Fibroblast of skin of back (primary cell): ENCODE data around the gene SYT3. TPM values are rescaled to one million over a fixed set of nuclear protein-coding genes. Genes with fewer than 3 reads are reported as not detected.

Experiments
- DNase-seq: peaks from one replicate; pipeline ENCODE4 v3.0.0-alpha.2; 2013
- polyA plus RNA-seq, 2 experiments: library from polyadenylated mRNA; unstranded; fragments of 120-200 nt; gene quantifications; one replicate each; pipeline ENCODE4 v1.2.1, GENCODE V29; 2013; ENCODE audit not compliant: insufficient read length in 2 of 2

Gene SYT3, protein sequence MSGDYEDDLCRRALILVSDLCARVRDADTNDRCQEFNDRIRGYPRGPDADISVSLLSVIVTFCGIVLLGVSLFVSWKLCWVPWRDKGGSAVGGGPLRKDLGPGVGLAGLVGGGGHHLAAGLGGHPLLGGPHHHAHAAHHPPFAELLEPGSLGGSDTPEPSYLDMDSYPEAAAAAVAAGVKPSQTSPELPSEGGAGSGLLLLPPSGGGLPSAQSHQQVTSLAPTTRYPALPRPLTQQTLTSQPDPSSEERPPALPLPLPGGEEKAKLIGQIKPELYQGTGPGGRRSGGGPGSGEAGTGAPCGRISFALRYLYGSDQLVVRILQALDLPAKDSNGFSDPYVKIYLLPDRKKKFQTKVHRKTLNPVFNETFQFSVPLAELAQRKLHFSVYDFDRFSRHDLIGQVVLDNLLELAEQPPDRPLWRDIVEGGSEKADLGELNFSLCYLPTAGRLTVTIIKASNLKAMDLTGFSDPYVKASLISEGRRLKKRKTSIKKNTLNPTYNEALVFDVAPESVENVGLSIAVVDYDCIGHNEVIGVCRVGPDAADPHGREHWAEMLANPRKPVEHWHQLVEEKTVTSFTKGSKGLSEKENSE
- 0.34 TPM for polyA plus RNA-seq (2013, experiment 1 of 2; ENCODE audit: insufficient read length)
- 0.08 TPM for polyA plus RNA-seq (2013, experiment 2 of 2; ENCODE audit: insufficient read length)

DNA sequence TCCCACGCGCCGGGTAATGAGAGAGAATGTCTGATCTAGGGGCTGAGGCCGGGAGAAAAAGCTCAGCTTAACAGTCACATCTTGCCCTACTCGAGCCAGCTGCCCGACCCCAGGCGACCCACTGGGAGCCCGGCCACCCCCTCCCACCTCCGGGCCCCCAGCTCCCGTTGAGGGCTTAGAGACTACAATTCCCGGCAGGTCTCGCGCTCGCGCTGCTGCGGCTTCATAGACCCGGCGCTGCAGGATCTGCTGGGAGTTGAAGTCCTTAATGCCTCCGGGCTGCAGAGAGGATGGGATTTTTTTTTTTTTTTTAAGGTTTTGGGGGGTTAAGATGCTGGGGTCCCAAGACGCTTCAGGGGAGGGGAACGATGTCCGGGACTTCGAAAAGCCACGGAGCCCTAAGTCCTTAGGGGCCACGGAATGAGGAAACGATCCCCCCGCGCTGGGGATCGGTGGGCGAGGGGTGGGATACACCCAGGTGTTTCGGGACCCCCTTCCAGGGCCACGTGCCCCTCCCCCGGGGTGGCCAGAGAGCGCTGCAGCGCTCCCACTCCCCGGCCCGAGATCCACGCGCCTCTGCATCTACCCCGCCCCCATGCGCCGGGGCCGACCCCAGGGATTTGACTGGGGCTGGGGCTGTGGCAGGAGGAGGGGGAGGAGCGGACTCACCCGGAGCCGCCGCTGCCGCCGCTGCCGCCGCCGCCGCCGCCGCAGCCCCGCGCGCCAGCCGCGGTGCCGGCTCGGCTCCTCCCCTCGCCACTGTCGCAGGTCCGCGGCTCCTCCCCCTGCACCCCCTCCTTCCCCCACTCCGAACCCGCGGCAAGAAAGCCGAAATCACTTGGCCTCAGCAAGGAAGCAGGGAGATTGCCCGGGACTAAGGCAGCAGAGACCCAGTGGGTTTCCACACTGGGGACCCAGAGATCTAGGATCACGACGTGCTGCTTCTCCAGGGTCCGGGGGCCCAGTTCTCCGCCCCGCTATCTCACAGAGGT is at the start of gene SYT3:
Gene SYT3, minus strand, starts transcription at position 761 of the 992 bp plus-strand sequence. CDS start 2,470 bp downstream, outside the sequence.
- DNase-seq: peak; percentile 30

DNA sequence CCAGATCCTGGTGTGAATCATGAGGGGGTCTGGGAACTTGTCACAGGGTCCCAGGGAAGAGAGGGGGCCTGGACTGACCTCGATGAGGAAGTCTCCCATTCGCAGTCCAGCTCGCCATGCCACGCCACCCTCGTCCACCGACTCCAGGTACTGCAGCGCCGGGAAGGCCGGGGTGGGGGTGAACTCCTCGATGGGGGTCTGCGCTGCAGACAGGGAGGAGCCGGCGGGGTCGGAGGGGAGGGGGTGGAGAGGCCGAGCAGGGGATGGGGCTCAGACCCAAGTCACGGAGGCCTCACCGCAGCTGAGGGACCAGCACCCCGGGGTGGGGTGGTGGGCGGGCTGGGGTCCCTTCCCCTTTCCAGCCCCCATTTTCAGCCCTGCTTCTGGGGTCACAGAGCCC is 49.1 kb upstream of the SYT3 start:
- DNase-seq: no peak

DNA sequence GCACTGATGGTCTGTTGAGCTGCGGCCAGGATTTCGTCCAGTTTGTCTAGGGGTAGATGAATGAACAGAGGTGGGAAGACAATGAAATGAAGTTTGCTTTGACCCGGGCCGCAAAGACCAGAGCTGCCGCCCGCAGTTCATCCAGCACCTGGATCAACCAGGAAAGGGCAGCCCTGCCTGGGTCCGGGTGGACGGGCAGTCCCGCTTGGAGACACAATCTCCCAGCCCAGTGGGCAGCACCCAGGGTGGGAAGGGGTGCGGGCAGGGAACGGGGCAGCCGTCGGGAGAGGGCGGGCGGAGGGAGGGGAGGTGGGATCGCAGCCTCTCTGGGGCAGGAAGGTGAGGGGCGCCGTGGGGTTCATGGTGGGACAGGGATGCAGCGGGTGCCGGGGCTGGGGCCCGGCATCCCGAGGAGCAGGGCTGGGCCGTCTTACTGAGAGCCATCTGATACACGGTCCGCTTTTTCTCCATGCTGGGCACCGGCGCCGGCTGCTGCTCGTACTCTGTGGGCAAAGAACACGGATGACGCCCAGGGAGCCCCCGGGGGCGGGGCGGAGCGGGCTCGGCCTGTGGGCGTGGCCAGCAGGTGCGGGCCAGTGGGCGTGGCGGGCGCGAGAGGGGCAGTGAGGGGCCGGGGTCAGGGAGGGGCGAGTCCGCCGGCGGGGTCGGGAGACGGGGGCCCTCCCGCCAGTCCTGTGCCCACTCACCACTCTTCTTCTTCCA is 46.8 kb upstream of the SYT3 start:
- no peak for DNase-seq

DNA sequence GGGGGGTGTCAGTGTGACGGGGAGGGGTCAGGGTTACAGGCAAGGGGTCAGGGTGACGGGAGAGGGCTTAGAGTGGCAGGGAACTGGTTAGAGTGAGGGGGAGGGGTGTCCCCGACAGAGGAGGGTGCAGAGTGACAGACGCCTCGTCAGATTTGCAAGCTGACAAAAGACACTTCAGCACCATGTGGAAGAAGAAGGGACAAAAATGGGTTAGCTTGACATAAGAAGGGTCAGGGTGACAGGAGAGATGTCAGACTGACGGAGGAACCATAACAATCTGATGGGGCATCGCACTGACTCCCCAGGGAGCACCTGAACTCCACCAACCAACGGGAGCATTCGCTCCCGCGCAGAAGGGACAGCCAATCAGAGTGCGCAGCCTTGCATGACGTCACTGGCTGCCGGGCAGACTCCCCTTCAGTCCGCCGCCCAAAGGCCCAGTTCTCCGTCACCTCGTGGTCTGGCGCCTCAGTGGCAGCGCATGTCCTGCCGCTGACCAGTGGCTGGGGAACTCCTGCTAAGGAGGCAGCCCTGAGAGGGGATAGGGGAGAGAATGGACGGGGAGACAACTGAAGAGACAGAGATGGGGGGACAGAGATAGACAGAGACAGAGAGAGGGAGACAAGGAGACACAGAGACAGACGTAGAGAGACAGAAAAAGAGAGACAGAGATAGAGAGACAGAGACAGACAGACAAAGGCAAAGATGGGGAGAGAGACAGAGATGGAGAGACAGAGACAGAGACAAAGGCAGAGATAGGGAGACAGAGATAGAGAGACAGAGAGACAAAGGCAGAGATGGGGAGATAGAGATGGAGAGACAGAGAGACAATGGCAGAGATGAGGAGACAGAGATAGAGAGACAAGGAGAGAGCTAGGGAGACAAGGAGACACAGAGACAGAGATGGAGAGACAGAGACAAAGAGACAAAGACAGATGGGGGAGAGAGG is 39.8 kb upstream of the SYT3 start:
- peak; percentile 62 for DNase-seq

DNA sequence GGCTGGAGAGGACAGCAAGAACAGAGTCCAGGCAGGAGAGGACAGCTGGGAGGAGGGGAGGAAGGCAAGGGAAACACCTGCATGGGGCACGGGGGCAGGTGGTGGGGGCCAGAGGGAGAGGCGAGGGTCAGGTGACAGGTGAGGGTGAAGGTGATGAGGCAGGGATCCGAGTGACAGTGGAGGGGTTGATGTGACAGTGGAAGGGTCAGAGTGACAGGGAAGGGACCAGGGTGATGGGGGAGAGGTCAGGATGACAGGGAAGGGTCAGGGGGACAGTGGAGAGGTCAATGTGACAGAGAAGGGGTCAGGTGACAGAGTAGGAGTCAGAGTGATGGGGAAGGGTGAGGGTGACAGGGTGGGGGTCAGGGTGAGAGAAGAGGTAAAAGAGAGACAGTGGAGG is 38.6 kb upstream of the SYT3 start:
- no peak for DNase-seq

DNA sequence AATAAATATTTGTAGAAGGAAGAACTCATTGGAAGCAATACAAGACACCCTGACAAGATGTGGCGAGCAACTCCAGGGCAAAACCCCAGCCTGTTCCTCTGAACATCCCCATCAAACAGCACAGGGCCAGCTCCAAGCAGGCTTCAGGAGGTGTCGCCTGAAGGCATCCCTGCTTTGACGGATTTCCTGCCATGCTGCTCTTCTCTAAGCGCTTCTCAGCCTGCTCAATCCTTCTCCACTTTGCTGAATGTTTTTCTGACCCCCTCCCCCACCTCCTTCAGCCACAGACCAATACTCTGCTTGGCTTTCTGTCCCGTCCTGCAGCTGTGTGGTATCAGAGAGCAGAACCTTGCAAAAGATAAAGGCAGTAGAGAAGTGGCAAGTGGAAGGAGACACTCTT is 38.0 kb upstream of the SYT3 start:
- no peak for DNase-seq

DNA sequence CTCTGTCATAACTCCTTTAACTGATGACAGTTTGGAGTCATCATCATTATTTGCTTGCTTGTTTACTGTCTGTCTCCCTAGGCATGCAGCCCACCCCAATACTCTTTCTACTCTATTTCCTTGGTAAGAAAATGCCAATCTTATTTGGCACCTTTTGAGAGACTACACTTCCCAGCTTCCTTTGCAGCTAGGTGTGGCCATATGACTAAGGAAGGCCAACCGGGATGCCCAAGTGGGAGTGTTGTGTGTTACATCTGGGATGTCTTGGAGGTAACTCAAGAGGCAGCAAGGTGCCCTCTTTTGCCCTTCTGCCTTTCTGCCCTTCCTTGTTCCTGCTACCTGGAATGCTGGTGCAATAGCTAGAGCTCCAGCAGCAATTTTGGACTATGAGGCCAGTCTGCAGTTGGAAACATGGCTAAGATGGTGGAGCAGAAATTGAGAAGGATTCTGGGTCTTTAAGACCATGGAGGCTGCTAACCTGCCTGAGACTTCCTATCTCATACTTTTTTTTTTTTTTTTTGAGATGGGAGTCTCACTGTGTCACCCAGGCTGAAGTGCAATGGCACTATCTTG is 37.0 kb upstream of the SYT3 start:
- DNase-seq: no peak

DNA sequence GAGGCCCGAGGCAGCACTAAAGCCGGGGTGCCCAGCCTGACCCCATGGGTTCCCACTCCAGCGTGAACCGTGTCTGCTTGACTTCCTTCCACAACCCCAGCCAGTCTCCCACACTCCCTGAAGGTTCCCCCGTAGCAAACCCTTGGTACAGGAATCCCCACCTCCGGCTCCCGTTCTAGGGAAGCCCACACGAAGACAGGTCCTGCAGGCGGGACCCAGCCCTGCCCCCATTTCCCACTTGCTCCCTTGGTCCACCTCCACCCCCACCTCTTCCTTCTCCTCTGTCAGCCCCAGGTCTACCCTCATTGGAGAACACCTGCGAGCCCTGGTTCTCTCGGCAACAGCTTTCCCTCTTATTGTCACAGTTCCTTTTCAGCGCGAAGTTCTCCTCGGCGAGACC is 33.4 kb upstream of the SYT3 start:
- DNase-seq: no peak

DNA sequence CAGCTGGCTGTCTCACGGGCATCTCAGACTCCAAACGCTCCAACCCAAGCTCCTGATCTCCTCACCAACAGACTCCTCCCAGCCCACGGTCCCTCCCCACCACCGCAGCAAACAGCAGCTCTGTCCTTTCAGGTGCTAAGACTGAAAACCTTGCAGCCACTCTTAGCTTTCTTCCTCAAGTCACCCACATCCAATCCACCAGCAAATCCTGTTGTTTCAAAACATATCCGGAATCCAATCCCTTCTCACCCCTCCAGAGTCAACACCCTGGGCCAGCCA is 30.4 kb upstream of the SYT3 start:
- DNase-seq: no peak

DNA sequence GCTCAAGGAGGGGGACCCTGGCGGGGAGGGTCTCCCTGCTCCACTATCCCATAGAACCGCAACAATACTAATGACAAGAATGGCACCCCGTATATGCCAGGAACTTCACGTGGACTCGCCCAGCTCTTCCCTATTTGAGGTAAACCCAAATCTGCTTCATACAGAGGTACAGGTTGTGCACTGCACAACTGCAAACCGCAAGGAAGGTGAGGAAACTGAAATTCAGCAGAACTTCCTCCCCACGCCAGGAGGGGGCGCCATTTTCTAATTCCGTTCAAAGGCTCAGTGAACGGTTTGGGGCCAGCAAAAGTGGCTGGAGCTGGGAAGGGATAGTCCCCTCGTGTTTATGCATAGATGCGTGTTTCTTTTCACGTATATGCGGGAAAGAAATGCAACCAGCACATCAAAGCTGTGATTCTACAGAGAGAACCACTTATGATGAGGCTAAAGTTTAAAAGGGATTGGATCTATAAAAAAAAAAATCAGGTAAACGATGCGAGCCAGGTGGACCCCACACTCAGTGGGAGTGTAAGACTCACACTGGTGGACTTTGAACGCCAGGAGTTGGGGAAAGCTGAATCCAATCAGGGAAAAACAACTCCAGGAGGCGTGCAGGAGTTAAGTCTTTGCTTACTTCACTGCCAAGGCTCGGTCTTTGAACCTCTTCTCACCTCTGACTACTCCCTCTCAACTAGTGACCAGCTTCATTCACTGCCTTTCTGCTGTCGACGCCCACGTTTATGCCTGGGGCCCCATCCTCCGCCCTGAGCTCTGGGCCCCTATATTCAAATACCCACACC is 29.8 kb upstream of the SYT3 start:
- peak; percentile 10 for DNase-seq

DNA sequence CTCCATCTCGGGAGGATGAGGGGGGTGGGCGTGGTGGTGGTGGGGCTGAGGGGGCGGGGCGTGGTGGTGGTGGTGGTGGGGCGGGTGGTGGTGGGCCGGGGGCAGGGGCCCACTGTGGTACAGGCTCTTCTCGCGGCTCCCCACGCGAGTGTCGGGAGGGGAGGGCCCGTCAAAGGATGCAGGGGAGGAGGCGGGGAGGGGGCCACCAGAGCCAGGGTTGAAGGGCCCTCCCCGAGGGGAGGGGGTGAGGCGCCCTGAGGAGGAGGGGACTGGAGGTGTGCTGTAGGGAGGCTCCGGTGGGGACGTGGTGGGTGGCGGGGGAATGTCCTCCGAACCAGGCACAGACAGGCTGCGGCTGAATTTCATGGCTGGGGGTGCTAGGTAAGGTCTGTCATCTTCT is 29.2 kb upstream of the SYT3 start:
- DNase-seq: no peak

DNA sequence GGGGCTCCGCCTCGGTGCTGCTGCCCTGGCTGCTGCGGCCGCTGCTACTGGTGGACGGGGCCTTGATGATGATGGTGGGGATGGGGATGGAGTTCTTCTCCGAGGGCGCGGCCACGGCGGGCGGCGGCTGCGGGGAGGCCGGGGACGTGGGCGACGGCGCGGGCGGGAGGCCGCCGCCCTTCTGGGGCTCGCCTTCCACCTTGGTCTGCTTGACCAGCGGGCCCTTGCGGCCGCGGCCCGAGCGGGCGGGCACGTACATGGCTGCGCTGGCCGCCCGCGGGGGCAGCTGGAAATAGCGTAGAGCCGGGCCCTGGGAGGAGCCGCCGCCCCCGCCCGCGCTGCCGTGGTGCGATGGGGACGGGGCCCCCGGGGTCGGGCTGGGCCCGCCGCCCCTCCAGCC is 28.7 kb upstream of the SYT3 start:
- DNase-seq: no peak

DNA sequence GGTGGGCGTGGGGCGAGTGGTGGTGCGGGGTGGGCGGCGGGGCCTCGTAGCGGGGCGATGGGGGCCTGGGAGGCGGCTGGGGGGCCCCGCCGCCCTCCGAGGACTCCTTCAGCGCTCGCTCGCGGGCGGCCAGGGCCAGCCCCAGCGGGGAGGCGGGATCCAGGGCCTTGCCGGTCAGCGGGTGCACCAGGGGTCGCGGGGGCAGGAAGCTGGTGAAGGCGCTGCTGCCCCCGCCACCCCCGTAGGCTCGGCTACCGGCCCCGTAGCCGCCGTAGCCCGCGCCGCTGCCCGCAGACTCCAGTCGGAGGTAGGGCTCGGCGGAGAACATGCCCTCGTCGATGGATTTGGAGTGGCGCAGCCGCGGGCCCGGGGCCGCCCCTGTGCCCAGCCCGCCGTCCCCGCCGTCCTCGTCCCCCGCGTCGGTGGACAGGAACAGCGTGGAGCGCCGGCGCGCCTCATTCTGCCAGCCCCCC is 28.1 kb upstream of the SYT3 start:
- no peak for DNase-seq

DNA sequence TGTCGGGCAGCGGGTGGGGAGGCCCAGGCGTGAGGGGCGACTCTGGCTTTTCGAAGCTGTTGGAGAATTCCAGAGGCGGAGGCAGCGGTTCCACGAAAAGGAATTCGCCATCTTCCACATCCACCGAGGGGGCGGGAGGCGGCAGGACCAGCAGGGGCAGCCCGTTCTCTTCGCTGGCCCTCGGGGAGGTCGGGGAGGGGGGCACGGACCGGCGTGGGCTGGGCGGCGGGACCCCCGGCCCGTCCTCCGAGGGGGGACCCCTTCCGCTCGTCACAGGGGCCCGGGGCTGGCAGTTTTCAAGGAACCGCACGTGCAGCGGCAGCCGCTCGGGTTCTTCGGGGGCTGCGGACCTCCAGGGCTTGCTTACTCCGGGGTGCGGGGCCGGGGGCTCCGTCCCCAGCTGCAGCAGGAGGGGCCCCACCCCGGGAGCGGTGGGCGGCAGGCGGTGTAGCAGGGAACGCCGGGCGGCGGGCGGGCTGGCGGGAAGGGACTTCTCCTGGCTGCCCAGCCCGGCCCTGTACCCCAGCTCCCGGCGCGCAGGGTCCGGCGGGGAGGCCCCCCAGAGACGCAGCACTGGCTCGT is 27.6 kb upstream of the SYT3 start:
- DNase-seq: no peak

DNA sequence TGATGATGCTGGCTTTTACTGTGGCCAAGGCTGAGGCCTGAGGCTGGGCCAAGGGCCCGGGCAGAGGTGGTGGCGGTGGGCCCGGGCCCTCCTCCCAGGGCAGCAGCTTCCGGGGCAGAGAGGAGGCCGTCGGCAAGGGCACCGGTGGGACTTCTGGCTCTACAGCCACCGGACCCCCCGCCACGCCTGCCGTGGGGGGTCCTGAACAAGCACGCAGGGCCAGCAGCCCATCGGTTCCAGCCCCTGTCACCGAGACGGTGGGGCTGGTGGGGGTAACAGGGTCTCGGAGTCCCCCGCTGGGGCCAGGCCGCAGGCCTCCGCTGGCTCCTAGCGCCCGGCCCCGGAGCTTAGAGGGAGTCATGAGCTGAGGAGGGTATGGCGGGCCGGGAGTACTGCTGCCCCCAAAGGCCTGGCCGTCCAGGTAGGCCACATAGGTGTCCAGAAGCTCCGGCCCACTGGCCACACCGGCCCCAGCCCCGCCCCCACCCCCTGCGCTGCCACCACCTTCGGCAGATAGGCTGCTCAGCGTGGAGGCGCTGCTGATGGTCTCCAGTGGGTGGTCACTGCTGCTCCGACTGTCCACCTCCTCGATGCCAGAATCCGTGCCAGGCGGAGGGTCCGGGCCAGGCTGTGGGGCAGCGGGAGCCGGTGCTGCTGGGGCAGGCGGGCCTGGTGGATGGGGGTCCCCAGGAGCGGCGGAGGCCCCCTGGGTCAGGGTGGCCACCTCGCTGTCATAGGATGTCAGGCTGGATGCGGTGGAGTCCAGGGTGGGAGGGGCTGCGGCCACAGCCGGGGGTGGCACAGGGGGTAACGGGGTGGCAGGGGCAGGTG is 26.9 kb upstream of the SYT3 start:
- no peak for DNase-seq

DNA sequence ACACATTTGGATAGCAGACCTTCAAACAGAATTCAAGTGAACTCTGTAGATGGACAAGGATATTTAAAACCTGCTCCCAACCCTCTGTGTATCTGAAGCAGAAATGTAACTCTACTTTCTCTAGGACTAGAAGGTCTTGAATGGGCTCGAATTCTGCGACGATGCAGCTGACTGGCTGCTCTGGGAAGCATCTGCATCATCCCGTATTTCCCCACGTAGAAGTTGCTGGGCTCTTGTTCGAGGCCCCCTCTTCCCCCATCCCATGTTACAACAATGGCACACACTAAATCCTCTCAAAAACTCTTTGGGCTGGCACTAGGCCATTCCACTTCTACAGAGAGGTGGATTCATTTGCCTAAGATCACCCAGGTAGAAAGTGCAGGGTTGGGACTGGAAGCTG is 24.5 kb upstream of the SYT3 start:
- DNase-seq: no peak

DNA sequence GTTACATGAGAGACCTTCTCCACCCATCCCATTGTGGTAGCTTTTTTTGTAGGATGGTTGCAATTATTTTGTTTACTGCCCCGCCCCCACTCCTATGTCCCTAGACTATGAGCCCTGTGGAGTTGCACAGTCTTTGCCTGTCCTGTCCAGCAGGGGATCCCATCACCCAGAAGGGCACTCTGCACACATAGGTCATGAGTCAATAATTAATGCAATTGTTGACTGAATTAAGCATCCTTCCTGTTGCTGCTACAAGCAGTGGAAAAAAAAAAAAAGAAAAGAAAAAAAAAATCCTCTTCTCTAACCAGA is 23.8 kb upstream of the SYT3 start:
- DNase-seq: peak; percentile 8

DNA sequence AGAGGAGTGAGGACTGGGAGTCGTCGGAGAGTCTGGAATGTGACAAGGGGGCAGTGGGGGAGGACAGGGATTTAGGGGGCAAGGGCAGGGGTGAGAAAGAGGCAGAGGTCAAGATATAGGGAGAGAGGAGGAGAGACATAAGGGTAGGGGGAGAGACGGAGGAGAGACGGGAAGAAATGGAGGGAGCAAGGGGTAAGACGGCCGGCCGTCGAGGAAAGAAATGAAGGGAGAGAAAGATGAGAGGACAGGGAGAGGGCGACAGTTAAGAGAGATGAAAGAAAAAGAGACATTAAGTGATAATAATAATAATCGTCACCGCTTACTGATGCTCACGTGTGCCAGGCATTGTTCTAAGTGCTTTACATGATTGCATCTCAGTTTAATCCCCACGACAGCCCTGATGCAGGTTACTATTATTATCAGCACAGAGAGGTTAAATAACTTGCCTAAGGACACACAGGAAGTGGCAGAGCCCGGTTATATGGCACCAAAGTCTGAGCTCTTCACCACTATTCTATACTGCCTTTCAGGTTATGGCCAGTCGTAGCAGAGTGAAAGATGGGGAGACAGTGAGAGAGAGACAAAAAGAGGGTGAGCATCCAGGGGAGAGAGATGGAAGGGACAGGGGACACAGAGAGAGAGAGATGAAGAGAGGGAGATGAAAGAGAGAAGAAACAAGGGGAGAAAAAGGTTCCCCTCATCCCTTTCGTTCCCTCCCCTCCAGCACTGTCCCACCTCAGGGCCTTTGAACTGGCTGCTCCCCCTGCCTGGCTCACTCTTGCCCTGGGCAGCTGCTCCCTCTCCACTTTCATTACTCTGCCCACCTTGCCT is 23.2 kb upstream of the SYT3 start:
- no peak for DNase-seq
